Mesodermal cell (in vitro differentiated cells): ENCODE results near the gene MRPS35.
"Not testable (repeated sequence)": the region's sequence is repeated elsewhere in the genome, so short reads cannot be mapped to it uniquely, and the experiment has no call there.

ENCODE experiments used
- H3K27ac ChIP-seq: 2 replicates; pipeline ENCODE4 v1.7.0; 2013; ENCODE audit warnings: mild to moderate bottlenecking, low read depth, low read length, moderate library complexity; ENCODE audit not compliant: severe bottlenecking
- H3K36me3 ChIP-seq: 2 replicates; pipeline ENCODE4 v1.7.1; 2013; ENCODE audit warnings: mild to moderate bottlenecking, low read length, moderate library complexity; ENCODE audit not compliant: control insufficient read depth, insufficient read depth
- H3K4me1 ChIP-seq: one replicate; pipeline ENCODE4 v1.7.1; 2013; ENCODE audit warnings: mild to moderate bottlenecking, low read length; ENCODE audit not compliant: insufficient read depth, control insufficient read depth, poor library complexity, severe bottlenecking
- H3K4me3 ChIP-seq: 2 replicates; pipeline ENCODE4 v1.7.0; 2013; ENCODE audit warnings: low read length, control low read depth, mild to moderate bottlenecking; ENCODE audit not compliant: insufficient read depth, poor library complexity, severe bottlenecking; ENCODE audit errors: extremely low read depth
- H3K9me3 ChIP-seq: 2 replicates; pipeline ENCODE4 v1.7.1; 2013; ENCODE audit warnings: mild to moderate bottlenecking, low read length, moderate library complexity; ENCODE audit not compliant: control insufficient read depth
- WGBS, 2 experiments: methylation state at CpG; one replicate each; pipeline ENCODE4 v1.1.5; 2013; ENCODE audit warnings: missing lambda C conversion rate in 2 of 2; ENCODE audit not compliant: insufficient coverage in 2 of 2; 5-methylcytosine and 5-hydroxymethylcytosine counted together

MRPS35 gene

GRCh38 chr12:27709212-27709931 lies 1.3 kb upstream of the MRPS35 start:
- Histone ChIP-seq H3K4me3 (no peak overlapping the region), H3K36me3 (peaks cover 20% of the 10 kb centered on the region), H3K27ac (no peak overlapping the region), H3K4me1 (no peaks in the 10 kb centered on the region), H3K9me3 (no peaks in the 10 kb centered on the region)
- WGBS, 2 experiments = 84 to 93% methylated on average over 8 to 9 of the region's 12 CpGs

GRCh38 chr12:27709932-27710591 lies 570 bp upstream of the MRPS35 start:
- H3K9me3 ChIP-seq = no peaks in the 10 kb centered on the region
- peaks cover 26% of the 10 kb centered on the region for H3K36me3 ChIP-seq
- peak overlapping the region; percentile 89 for H3K4me3 ChIP-seq
- no peak overlapping the region for H3K27ac ChIP-seq
- 52 to 70% methylated on average over 14 to 21 of the region's 24 CpGs for WGBS, 2 experiments
- H3K4me1 ChIP-seq = no peaks in the 10 kb centered on the region

- WGBS, 2 experiments = 1 to 3% methylated on average over 9 to 10 of the region's 11 CpGs
- H3K27ac ChIP-seq = peak overlapping the region; percentile 72
- H3K4me1 ChIP-seq = no peaks in the 10 kb centered on the region
- H3K36me3 ChIP-seq = peaks cover 39% of the 10 kb centered on the region
- no peaks in the 10 kb centered on the region for H3K9me3 ChIP-seq
- peak overlapping the region; percentile 89 for H3K4me3 ChIP-seq
Measured at GRCh38 chr12:27711317-27711682, 668 bp downstream of the MRPS35 start.

GRCh38 chr12:27711967-27712366 lies 1.3 kb downstream of the MRPS35 start:
- H3K27ac ChIP-seq = no peak overlapping the region
- H3K36me3 ChIP-seq = peaks cover 45% of the 10 kb centered on the region
- no peaks in the 10 kb centered on the region for H3K9me3 ChIP-seq
- 97 to 100% methylated on average over 2 of the region's 2 CpGs for WGBS, 2 experiments
- no peaks in the 10 kb centered on the region for H3K4me1 ChIP-seq
- peak overlapping the region; percentile 89 for H3K4me3 ChIP-seq

GRCh38 chr12:27723212-27723611 lies 12.6 kb downstream of the MRPS35 start:
- Histone ChIP-seq H3K4me3 (no peak overlapping the region), H3K27ac (no peak overlapping the region), H3K36me3 (peaks cover 70% of the 10 kb centered on the region), H3K4me1 (no peaks in the 10 kb centered on the region), H3K9me3 (no peaks in the 10 kb centered on the region)
- WGBS, 2 experiments = 100% methylated on average over 1 of the region's 1 CpG; no CpG with 5 or more reads in 1 of the 2 experiments

GRCh38 chr12:27730097-27730588 lies 19.5 kb downstream of the MRPS35 start:
- Histone ChIP-seq H3K36me3 (peaks cover 53% of the 10 kb centered on the region), H3K9me3 (no peaks in the 10 kb centered on the region), H3K4me3 (no peak overlapping the region), H3K4me1 (no peaks in the 10 kb centered on the region), H3K27ac (no peak overlapping the region)
- WGBS, 2 experiments = 91 to 100% methylated on average over 3 to 4 of the region's 4 CpGs

GRCh38 chr12:27732281-27732680 lies 21.6 kb downstream of the MRPS35 start:
- no peak overlapping the region for H3K27ac ChIP-seq
- peaks cover 45% of the 10 kb centered on the region for H3K36me3 ChIP-seq
- WGBS, 2 experiments = no CpG with 5 or more reads among the region's 2 CpGs
- H3K4me1 ChIP-seq = no peaks in the 10 kb centered on the region
- H3K4me3 ChIP-seq = no peak overlapping the region
- no peaks in the 10 kb centered on the region for H3K9me3 ChIP-seq

- Histone ChIP-seq H3K36me3 (peaks cover 38% of the 10 kb centered on the region), H3K9me3 (no peaks in the 10 kb centered on the region), H3K4me1 (no peaks in the 10 kb centered on the region), H3K27ac (no peak overlapping the region), H3K4me3 (no peak overlapping the region)
- no CpG with 5 or more reads among the region's 3 CpGs for WGBS, 2 experiments
Measured at GRCh38 chr12:27733052-27733656, 22.5 kb downstream of the MRPS35 start.

GRCh38 chr12:27733791-27734190 lies 23.2 kb downstream of the MRPS35 start:
- WGBS, 2 experiments = no CpG with 5 or more reads among the region's 1 CpG
- no peak overlapping the region for H3K4me3 ChIP-seq
- H3K36me3 ChIP-seq = peaks cover 40% of the 10 kb centered on the region
- H3K9me3 ChIP-seq = no peaks in the 10 kb centered on the region
- H3K27ac ChIP-seq = no peak overlapping the region
- H3K4me1 ChIP-seq = no peaks in the 10 kb centered on the region

- not testable (repeated sequence) for H3K4me3 ChIP-seq, H3K4me1 ChIP-seq, H3K9me3 ChIP-seq, H3K27ac ChIP-seq
- WGBS, 2 experiments = 100% methylated on average over 2 to 4 of the region's 9 CpGs
- H3K36me3 ChIP-seq = peaks cover 46% of the 10 kb centered on the region
Measured at GRCh38 chr12:27734321-27734720, 23.7 kb downstream of the MRPS35 start.
